ENCODE results near the gene LRRN3.
A peak's percentile ranks its signal among the peaks of the same experiment; 100 is the strongest.

LRRN3 gene

DNA sequence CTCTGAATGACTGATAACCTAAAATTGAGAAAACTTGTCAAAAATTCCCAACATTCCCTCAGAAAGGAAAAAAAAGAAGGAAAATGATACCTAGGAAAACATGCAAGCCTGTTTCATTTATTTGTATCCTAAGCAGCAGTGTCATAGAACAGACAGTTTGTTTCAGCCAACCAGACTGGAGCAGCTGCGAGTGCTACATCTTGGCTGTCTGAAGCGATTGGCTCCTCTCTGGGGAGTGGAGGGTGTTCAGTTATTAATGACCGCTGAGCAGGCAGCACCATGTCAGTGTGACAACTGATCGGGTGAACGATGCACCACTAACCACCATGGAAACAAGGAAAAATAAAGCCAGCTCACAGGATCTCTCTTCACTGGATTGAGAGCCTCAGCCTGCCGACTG is at the start of gene LRRN3:
Gene LRRN3 (plus strand): TSS at position 282 of the 400 bp plus-strand sequence. CDS start 31,646 bp downstream, outside the sequence.
- H3K27ac Mint-ChIP-seq, result peak within 1 kb of the TSS; percentile 89
- peaks cover 46% of the 10 kb centered on the region for H3K36me3 Mint-ChIP-seq (ENCODE audit: low read depth)
- peak within 1 kb of the TSS; percentile 91 for H3K4me3 Mint-ChIP-seq
- peak; percentile 86 for ATAC-seq
- no peaks in the 10 kb centered on the region for H3K9me3 Mint-ChIP-seq
- peaks cover 77% of the 10 kb centered on the region for H3K4me1 Mint-ChIP-seq
- H3K27me3 Mint-ChIP-seq, result no peaks in the 10 kb centered on the region
- DNase-seq, result peak; percentile 64

- Mint-ChIP-seq H3K4me3 (peak overlapping the region; percentile 28), H3K9me3 (no peaks in the 10 kb centered on the region), H3K27me3 (no peaks in the 10 kb centered on the region), H3K27ac (peak overlapping the region; percentile 78), H3K4me1 (peaks cover 46% of the 10 kb centered on the region), H3K36me3 (ENCODE audit: low read depth) (no peaks in the 10 kb centered on the region)
- DNase-seq, result no peak
- peak; percentile 97 for ATAC-seq
Measured at GRCh38 chr7:111041577-111041976, 49.4 kb upstream of the LRRN3 start.

DNA sequence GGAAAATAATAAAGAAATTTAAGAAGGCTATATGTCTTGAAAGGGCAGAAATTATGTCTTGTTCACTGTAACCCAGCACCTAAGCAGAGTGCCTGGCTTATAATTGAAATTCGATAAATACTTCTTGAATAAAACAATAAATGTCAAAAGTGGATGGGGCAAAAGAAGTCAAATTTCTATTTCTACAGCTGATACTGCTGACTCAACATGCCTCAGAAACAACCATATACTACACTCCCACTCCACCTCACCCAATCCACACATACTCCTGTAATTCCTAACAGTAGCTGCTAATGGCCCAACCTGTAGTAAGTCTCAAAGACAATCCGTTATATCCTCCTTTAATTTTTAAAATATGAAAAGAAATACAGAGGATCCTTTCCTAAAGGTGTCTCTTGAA is 48.1 kb upstream of the LRRN3 start:
- Mint-ChIP-seq H3K36me3 (ENCODE audit: low read depth) (no peaks in the 10 kb centered on the region), H3K27me3 (no peaks in the 10 kb centered on the region), H3K4me1 (peaks cover 37% of the 10 kb centered on the region), H3K27ac (no peak overlapping the region), H3K4me3 (no peak overlapping the region), H3K9me3 (no peaks in the 10 kb centered on the region)
- DNase-seq (no peak), ATAC-seq (no peak)

DNA sequence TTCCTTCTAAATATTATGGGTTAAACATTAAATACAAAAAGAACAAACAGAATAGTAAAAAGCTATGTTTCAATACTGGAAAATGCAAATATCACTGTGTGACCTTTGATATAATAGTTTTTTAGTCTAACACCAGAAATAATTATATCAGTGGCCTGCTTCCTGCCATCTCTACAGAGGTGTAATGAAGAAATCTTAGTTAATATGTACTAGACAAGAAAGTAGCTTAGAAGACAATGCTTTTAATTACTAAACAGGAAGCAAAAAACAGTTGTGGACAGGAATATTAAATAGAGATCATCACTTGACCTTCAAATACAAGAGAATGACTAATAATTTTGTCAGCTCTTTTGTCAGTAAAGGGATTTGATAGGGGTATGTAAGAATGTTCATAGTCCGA is 47.4 kb upstream of the LRRN3 start:
- H3K9me3 Mint-ChIP-seq, result no peaks in the 10 kb centered on the region
- DNase-seq, result no peak
- no peaks in the 10 kb centered on the region for H3K27me3 Mint-ChIP-seq
- no peak for ATAC-seq
- no peak overlapping the region for H3K27ac Mint-ChIP-seq
- H3K4me3 Mint-ChIP-seq, result no peak overlapping the region
- H3K4me1 Mint-ChIP-seq, result peaks cover 29% of the 10 kb centered on the region
- no peaks in the 10 kb centered on the region for H3K36me3 Mint-ChIP-seq (ENCODE audit: low read depth)

GRCh38 chr7:111045449-111045848 is 45.5 kb upstream of the LRRN3 start:
- no peak overlapping the region for H3K27ac Mint-ChIP-seq
- DNase-seq (no peak), ATAC-seq (no peak)
- H3K36me3 Mint-ChIP-seq (ENCODE audit: low read depth), result no peaks in the 10 kb centered on the region
- H3K27me3 Mint-ChIP-seq, result no peaks in the 10 kb centered on the region
- peaks cover 26% of the 10 kb centered on the region for H3K4me1 Mint-ChIP-seq
- H3K4me3 Mint-ChIP-seq, result no peak overlapping the region
- no peaks in the 10 kb centered on the region for H3K9me3 Mint-ChIP-seq

DNA sequence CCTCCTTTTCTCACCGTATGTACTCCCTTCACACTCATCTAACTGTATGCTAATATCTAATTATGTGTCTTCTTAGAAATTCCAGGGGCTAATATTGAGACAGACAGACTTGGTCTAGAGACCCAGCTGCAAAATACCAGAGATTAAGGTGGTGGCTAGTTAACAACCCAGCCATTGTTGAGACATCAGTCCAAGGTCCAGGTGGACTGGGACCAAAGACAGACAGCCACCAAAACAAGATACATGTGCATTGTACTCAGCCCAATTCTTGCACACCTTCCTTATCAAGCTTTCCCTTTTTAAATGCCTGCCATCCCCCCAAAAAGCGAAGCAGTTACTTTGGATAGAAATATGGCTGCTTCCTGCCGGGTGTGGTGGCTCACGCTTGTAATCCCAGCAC is 43.3 kb upstream of the LRRN3 start:
- Mint-ChIP-seq H3K36me3 (ENCODE audit: low read depth) (no peaks in the 10 kb centered on the region), H3K27ac (no peak overlapping the region), H3K9me3 (no peaks in the 10 kb centered on the region), H3K4me3 (no peak overlapping the region), H3K4me1 (peaks cover 27% of the 10 kb centered on the region), H3K27me3 (no peaks in the 10 kb centered on the region)
- ATAC-seq, result no peak
- no peak for DNase-seq

DNA sequence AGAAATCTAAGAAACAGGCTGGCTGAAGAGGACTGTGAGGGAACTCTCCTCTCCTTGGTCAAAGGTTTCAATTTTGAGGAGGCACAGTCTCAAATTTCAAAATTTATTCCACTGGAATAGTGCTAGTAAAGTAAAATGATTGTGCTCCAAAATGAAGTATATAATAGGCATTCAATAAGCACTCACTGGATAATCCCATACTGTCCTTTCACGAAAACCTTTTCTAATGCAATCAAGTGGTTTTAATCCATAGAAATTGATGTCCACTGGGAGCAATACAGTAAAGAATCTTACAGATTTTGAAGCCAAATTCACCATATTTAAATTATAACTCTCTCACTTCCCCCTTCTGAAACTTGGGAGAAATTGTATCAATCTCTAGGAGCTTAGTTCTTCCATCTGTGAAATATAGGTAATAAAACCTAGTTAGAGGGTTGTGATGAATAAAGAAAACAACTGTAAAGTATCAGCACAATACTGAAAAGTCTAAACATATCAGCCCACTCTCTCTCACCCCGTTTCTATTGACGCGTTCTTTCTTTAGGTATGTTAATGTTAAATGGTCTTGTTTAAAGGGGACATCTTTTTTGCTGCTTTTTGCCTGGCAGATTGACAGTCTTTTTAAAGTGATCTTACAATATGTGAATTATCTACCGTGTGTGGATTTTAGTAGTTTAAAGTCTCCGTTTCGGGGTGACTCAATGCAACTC is 40.8 kb upstream of the LRRN3 start:
- no peak for ATAC-seq
- Mint-ChIP-seq H3K9me3 (no peaks in the 10 kb centered on the region), H3K27me3 (no peaks in the 10 kb centered on the region), H3K27ac (no peak overlapping the region), H3K4me3 (no peak overlapping the region), H3K4me1 (peaks cover 27% of the 10 kb centered on the region), H3K36me3 (ENCODE audit: low read depth) (no peaks in the 10 kb centered on the region)
- DNase-seq, result no peak

- H3K4me1 Mint-ChIP-seq, result peaks cover 27% of the 10 kb centered on the region
- ATAC-seq, result no peak
- H3K36me3 Mint-ChIP-seq (ENCODE audit: low read depth), result no peaks in the 10 kb centered on the region
- no peaks in the 10 kb centered on the region for H3K9me3 Mint-ChIP-seq
- no peak overlapping the region for H3K27ac Mint-ChIP-seq
- H3K27me3 Mint-ChIP-seq, result no peaks in the 10 kb centered on the region
- H3K4me3 Mint-ChIP-seq, result no peak overlapping the region
- DNase-seq, result no peak
Measured at GRCh38 chr7:111050875-111051416, 40.0 kb upstream of the LRRN3 start.

DNA sequence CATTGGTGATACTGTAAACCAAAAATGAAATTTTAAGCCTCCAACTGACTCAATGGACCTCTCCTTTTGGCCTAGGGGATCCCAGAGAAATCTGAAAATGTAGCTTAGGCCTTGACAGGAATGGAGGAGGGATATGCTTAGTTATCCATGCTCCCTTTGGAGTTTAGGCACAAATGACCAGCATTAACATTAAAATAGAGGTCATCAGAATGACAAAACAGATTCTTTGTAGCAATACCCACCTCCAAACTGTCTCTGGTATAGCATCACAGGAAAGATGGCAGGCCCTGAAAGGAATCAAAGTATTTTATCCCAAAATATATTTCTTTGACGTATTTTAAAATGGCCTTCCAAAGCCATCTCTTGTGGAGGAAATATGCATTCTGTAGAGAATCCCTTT is 39.1 kb upstream of the LRRN3 start:
- DNase-seq (no peak), ATAC-seq (no peak)
- Mint-ChIP-seq H3K27me3 (no peaks in the 10 kb centered on the region), H3K9me3 (no peaks in the 10 kb centered on the region), H3K4me1 (peaks cover 32% of the 10 kb centered on the region), H3K27ac (no peak overlapping the region), H3K4me3 (no peak overlapping the region), H3K36me3 (ENCODE audit: low read depth) (no peaks in the 10 kb centered on the region)

GRCh38 chr7:111053035-111053434 is 37.9 kb upstream of the LRRN3 start:
- Mint-ChIP-seq H3K4me1 (peaks cover 42% of the 10 kb centered on the region), H3K9me3 (no peaks in the 10 kb centered on the region), H3K27ac (no peak overlapping the region), H3K4me3 (no peak overlapping the region), H3K27me3 (no peaks in the 10 kb centered on the region), H3K36me3 (ENCODE audit: low read depth) (no peaks in the 10 kb centered on the region)
- DNase-seq (no peak), ATAC-seq (no peak)

DNA sequence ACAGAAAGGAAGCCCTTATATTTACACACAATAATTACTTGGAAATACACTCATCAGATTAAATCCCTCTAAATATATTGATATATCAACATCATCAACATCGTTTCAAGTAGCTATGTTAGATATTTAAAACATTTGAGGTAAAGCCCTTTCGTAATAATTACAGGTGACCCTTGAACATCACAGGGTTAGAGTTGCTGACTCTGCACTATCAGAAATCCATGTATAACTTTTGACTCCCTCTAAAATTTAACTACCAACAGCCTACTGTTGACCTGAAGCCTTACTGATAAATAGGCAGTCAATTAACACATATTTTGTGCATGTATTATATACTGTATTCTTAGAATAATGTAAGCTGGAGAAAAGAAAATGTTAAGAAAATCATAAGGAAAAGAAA is 34.6 kb upstream of the LRRN3 start:
- DNase-seq, result no peak
- H3K27me3 Mint-ChIP-seq, result no peaks in the 10 kb centered on the region
- ATAC-seq, result no peak
- H3K27ac Mint-ChIP-seq, result peak overlapping the region; percentile 21
- H3K4me1 Mint-ChIP-seq, result peaks cover 39% of the 10 kb centered on the region
- peaks cover under 1% of the 10 kb centered on the region for H3K36me3 Mint-ChIP-seq (ENCODE audit: low read depth)
- no peak overlapping the region for H3K4me3 Mint-ChIP-seq
- peaks cover under 1% of the 10 kb centered on the region for H3K9me3 Mint-ChIP-seq

DNA sequence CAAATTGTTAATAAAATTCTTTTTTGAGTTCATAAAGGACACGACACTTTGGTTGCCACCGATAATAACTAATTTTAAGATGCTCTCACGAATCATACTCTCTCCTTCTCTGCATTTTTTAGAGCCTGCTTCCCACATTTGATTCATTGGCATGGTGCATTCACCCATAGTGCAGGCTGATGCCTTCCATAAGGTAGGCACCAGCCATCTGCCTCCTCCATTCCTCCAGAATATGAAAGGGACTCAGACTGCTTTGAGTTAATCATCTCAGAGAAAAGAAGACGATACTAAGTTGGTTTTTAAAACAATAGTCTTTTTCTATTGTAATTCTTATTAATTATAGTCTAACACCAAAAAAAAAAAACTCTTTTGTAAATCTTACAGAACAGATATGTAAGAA is 33.9 kb upstream of the LRRN3 start:
- no peak for ATAC-seq
- Mint-ChIP-seq H3K27me3 (no peaks in the 10 kb centered on the region), H3K9me3 (peaks cover 8% of the 10 kb centered on the region), H3K4me3 (no peak overlapping the region), H3K36me3 (ENCODE audit: low read depth) (peaks cover 7% of the 10 kb centered on the region), H3K4me1 (peaks cover 37% of the 10 kb centered on the region), H3K27ac (no peak overlapping the region)
- DNase-seq, result no peak

DNA sequence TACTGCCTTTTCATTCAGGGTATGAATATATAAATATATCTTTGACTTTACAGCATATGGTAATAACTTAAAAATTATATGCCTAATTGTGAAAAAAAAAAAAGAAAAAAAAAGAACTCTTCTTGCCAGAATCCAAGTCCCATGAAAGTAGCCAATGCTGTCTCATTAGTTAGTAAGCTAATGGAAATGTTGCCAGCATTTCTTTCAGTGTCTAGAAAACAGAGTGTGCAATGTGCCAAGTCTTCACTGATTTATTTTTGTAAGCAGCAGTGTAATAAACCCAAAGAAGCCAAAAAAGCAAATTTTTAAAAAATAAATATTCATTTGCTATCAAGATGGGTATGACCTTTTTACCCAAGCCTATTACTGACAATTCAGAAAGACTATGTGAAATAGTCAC is 31.1 kb upstream of the LRRN3 start:
- ATAC-seq (no peak), DNase-seq (no peak)
- Mint-ChIP-seq H3K36me3 (ENCODE audit: low read depth) (peaks cover 20% of the 10 kb centered on the region), H3K4me1 (peaks cover 22% of the 10 kb centered on the region), H3K9me3 (peaks cover 29% of the 10 kb centered on the region), H3K27me3 (no peaks in the 10 kb centered on the region), H3K4me3 (no peak overlapping the region), H3K27ac (no peak overlapping the region)

DNA sequence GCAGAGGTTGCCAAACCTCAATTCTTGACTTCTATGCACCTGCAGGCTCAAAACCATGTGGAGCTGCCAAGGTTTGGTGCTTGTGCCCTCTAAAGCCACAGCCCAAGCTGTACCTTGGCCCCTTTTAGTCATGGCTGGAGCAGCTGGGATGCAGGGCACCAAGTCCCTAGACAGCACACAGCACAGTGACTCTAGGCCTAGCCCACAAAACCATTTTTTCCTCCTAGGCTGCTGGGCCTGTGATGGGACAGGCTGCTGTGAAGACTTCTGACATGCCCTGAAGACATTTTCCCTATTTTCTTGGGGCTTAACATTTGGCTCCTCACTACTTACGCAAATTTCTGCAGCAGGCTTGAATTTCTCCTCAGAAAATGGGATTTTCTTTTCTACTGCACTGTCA is 27.8 kb upstream of the LRRN3 start:
- no peak overlapping the region for H3K4me3 Mint-ChIP-seq
- peaks cover 22% of the 10 kb centered on the region for H3K36me3 Mint-ChIP-seq (ENCODE audit: low read depth)
- DNase-seq (no peak), ATAC-seq (no peak)
- H3K9me3 Mint-ChIP-seq, result peaks cover 38% of the 10 kb centered on the region
- peaks cover 12% of the 10 kb centered on the region for H3K4me1 Mint-ChIP-seq
- H3K27ac Mint-ChIP-seq, result no peak overlapping the region
- no peaks in the 10 kb centered on the region for H3K27me3 Mint-ChIP-seq

DNA sequence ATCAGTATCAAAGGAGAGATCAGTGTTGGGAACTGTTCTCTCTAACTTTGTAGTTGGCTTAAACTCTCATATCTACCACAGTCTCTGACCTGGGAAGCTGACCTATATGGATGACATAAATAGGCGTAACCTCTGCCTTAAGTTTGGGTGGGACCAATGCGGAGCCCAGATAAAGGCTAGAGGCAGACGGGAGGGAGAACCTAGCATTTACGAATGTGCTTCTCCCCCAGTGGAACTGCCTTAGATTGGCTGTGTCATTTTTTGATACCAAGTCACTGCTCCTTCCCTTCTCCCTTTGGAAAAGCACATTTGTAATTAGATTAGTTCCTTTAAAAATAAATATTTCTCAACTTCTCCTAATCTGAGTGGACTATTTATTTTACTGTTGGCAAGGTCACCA is 23.7 kb upstream of the LRRN3 start:
- Mint-ChIP-seq H3K9me3 (peaks cover 29% of the 10 kb centered on the region), H3K27ac (no peak overlapping the region), H3K27me3 (no peaks in the 10 kb centered on the region), H3K4me3 (no peak overlapping the region), H3K4me1 (peaks cover 32% of the 10 kb centered on the region), H3K36me3 (ENCODE audit: low read depth) (peaks cover 13% of the 10 kb centered on the region)
- ATAC-seq (no peak), DNase-seq (no peak)

All from activated naive CD8-positive, alpha-beta T cell treated with anti-CD3 and anti-CD28 coated beads, Interleukin-2, amount 50 U/mL, for 24 hours (primary cell).